Stimulated activated CD4-positive, alpha-beta T cell treated with anti-CD3 and anti-CD28 coated beads, Interleukin-12 subunit alpha, Interleukin-12 subunit beta, amount 100 ng/mL, for 48 hours (primary cell): Measurements from ENCODE around the gene ACOX3.

Experiments used
- DNase-seq, 3 donors: peaks; one replicate each; pipeline ENCODE4 v3.0.0-alpha.2; 2020; ENCODE audit warnings: low read depth in 2 of 3, low spot score in 1 of 3

ACOX3 gene

GRCh38 chr4:8376361-8377102, 64.0 kb downstream of the ACOX3 start:
- no peak for DNase-seq

GRCh38 chr4:8374851-8375649, 65.5 kb downstream of the ACOX3 start:
- DNase-seq, result no peak

- DNase-seq, result no peak
Measured at GRCh38 chr4:8373973-8374545, 66.5 kb downstream of the ACOX3 start.

GRCh38 chr4:8373270-8373972, 67.1 kb downstream of the ACOX3 start:
- DNase-seq, result no peak

GRCh38 chr4:8372506-8372905, 68.0 kb downstream of the ACOX3 start:
- no peak for DNase-seq

- no peak for DNase-seq
Measured at GRCh38 chr4:8371596-8371995, 68.9 kb downstream of the ACOX3 start.

GRCh38 chr4:8370835-8371595, 69.5 kb downstream of the ACOX3 start:
- DNase-seq, result no peak

- no peak for DNase-seq
Measured at GRCh38 chr4:8370106-8370787, 70.3 kb downstream of the ACOX3 start.

- no peak for DNase-seq
Measured at GRCh38 chr4:8369426-8370105, 71.0 kb downstream of the ACOX3 start.

GRCh38 chr4:8368998-8369397, 71.5 kb downstream of the ACOX3 start:
- no peak for DNase-seq

GRCh38 chr4:8368061-8368481, 72.5 kb downstream of the ACOX3 start:
- DNase-seq, result no peak

- DNase-seq, result no peak
Measured at GRCh38 chr4:8366601-8367000, 73.9 kb downstream of the ACOX3 start.

GRCh38 chr4:8365951-8366350, 74.6 kb downstream of the ACOX3 start:
- no peak for DNase-seq

- DNase-seq, result no peak
Measured at GRCh38 chr4:8365353-8365752, 75.2 kb downstream of the ACOX3 start.

- no peak for DNase-seq
Measured at GRCh38 chr4:8364848-8365350, 75.6 kb downstream of the ACOX3 start.

GRCh38 chr4:8364141-8364540, 76.4 kb downstream of the ACOX3 start:
- no peak for DNase-seq

GRCh38 chr4:8362483-8362882, 78.0 kb downstream of the ACOX3 start:
- DNase-seq, result no peak

- DNase-seq, result no peak
Measured at GRCh38 chr4:8359193-8359592, 81.3 kb downstream of the ACOX3 start.

GRCh38 chr4:8356856-8357255, 83.7 kb downstream of the ACOX3 start:
- DNase-seq, result no peak
